Natural killer cell (primary cell): ENCODE results near the gene PARVA. TPM values are rescaled to one million over a fixed set of nuclear protein-coding genes. Genes with fewer than 3 reads are reported as not detected.

Experiments used
- ATAC-seq, 3 donors: fragments of 150-1000 bp in 2 of 3; fragments of 200-7000 bp in 1 of 3; cut with Tn5 transposase; 1 replicate in 1 of 3; 2 replicates in 2 of 3; pipeline ENCODE4 v1.10.0; 2021; ENCODE audit warnings: mild to moderate bottlenecking in 2 of 3, moderate library complexity in 2 of 3
- DNase-seq, 2 donors: peaks; one replicate each; pipeline versions ENCODE4 v3.0.0 to v3.0.0-alpha.2; 2013 to 2021; ENCODE audit warnings: mixed read lengths in 1 of 2
- H3K27ac ChIP-seq: one replicate; pipeline ENCODE4 v1.5.1; 2013; ENCODE audit warnings: mild to moderate bottlenecking, low read length
- H3K27me3 ChIP-seq: one replicate; pipeline ENCODE4 v1.6.1; 2013; ENCODE audit warnings: low read length; ENCODE audit not compliant: control insufficient read depth, insufficient read depth
- H3K36me3 ChIP-seq: one replicate; pipeline ENCODE4 v1.6.1; 2013; ENCODE audit warnings: low read length; ENCODE audit not compliant: control insufficient read depth, insufficient read depth
- H3K4me1 ChIP-seq: one replicate; pipeline ENCODE4 v1.6.1; 2013; ENCODE audit warnings: low read length; ENCODE audit not compliant: control insufficient read depth, insufficient read depth
- H3K4me3 ChIP-seq: one replicate; pipeline ENCODE4 v1.5.1; 2013; ENCODE audit warnings: low read length
- H3K9me3 ChIP-seq: one replicate; pipeline ENCODE4 v1.6.1; 2013; ENCODE audit warnings: low read length; ENCODE audit not compliant: control insufficient read depth, insufficient read depth
- H3K27ac Mint-ChIP-seq, 2 donors: one replicate each; pipeline ENCODE4 v1.8.0; 2022; ENCODE audit warnings: mild to moderate bottlenecking in 2 of 2, mixed read lengths in 2 of 2, moderate library complexity in 1 of 2
- H3K27me3 Mint-ChIP-seq, 2 donors: one replicate each; pipeline ENCODE4 v1.8.0; 2022; ENCODE audit warnings: low read depth in 2 of 2, mixed read lengths in 2 of 2
- H3K36me3 Mint-ChIP-seq: one replicate; pipeline ENCODE4 v1.8.0; 2022; ENCODE audit warnings: mixed read lengths
- H3K4me1 Mint-ChIP-seq, 2 donors: one replicate each; pipeline ENCODE4 v1.8.0; 2022; ENCODE audit warnings: mixed read lengths in 2 of 2
- H3K4me3 Mint-ChIP-seq: one replicate; pipeline ENCODE4 v1.8.0; 2022; ENCODE audit warnings: mild to moderate bottlenecking, moderate library complexity, mixed read lengths
- H3K9me3 Mint-ChIP-seq, 2 donors: one replicate each; pipeline ENCODE4 v1.8.0; 2022; ENCODE audit warnings: mixed read lengths in 2 of 2
- WGBS: methylation state at CpG from one replicate; pipeline ENCODE4 v1.1.7; 2013; ENCODE audit warnings: missing lambda C conversion rate; ENCODE audit not compliant: insufficient coverage; 5-methylcytosine and 5-hydroxymethylcytosine counted together
- intact Hi-C: fragments of 100-400 bp; cut with micrococcal nuclease; formaldehyde crosslinking; loops from one replicate; pipeline ENCODE4 v1.14.2; 2022
- total RNA-seq, 4 donors: library from RNA; stranded (reverse); fragments of 120-200 nt in 1 of 4; gene quantifications; one replicate each; pipeline versions ENCODE4 v1.2.3 to v1.2.4, GENCODE V29; 2013 to 2022
- TF ChIP-seq, protein P1 (sequence below): fragments of 200-600 bp; IDR thresholded peaks from one replicate; pipeline ENCODE4 v1.8.0; 2022; ENCODE audit warnings: antibody characterized with exemption

PARVA gene
- total RNA-seq, 3 donors from 2014 or later (not counting 1 experiment from before 2014, with no cell fraction given), result 0.07 to 1.0 TPM; not detected in 1

DNA sequence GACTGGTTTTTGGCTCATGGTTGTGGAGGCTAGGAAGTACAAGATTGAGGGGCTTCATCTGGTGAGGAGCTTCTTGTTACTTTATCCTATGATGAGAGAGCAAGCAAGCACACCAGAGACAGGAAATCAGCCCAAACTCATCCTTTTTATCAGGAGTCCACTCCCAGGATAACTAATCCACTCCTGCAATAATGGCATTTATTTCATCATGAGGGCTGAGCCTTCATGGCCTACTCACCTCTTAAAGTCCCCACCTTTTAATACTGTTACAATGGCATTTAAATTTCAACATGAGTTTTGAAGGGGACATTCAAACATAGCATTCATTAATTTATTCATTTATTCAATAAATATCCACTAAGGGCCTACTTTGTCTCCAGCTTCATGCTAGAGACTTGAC, 60.9 kb downstream of the PARVA start:
- no peaks in the 10 kb centered on the region for H3K4me1 Mint-ChIP-seq
- H3K36me3 ChIP-seq, result no peaks in the 10 kb centered on the region
- H3K27ac ChIP-seq, result no peak overlapping the region
- H3K27me3 ChIP-seq, result no peaks in the 10 kb centered on the region
- no peak overlapping the region for H3K4me3 ChIP-seq
- no peaks in the 10 kb centered on the region for H3K36me3 Mint-ChIP-seq
- no peaks in the 10 kb centered on the region for H3K4me1 ChIP-seq
- ATAC-seq (no peak), DNase-seq (no peak)
- H3K27me3 Mint-ChIP-seq, result peaks cover 15 to 22% of the 10 kb centered on the region in 2 donors
- no peaks in the 10 kb centered on the region for H3K9me3 ChIP-seq
- H3K27ac Mint-ChIP-seq, result no peak overlapping the region
- no peaks in the 10 kb centered on the region for H3K9me3 Mint-ChIP-seq
- intact Hi-C loops, result no loop called here
- no peak overlapping the region for H3K4me3 Mint-ChIP-seq
- TF ChIP-seq, protein P1, sequence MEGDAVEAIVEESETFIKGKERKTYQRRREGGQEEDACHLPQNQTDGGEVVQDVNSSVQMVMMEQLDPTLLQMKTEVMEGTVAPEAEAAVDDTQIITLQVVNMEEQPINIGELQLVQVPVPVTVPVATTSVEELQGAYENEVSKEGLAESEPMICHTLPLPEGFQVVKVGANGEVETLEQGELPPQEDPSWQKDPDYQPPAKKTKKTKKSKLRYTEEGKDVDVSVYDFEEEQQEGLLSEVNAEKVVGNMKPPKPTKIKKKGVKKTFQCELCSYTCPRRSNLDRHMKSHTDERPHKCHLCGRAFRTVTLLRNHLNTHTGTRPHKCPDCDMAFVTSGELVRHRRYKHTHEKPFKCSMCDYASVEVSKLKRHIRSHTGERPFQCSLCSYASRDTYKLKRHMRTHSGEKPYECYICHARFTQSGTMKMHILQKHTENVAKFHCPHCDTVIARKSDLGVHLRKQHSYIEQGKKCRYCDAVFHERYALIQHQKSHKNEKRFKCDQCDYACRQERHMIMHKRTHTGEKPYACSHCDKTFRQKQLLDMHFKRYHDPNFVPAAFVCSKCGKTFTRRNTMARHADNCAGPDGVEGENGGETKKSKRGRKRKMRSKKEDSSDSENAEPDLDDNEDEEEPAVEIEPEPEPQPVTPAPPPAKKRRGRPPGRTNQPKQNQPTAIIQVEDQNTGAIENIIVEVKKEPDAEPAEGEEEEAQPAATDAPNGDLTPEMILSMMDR, result no peak

DNA sequence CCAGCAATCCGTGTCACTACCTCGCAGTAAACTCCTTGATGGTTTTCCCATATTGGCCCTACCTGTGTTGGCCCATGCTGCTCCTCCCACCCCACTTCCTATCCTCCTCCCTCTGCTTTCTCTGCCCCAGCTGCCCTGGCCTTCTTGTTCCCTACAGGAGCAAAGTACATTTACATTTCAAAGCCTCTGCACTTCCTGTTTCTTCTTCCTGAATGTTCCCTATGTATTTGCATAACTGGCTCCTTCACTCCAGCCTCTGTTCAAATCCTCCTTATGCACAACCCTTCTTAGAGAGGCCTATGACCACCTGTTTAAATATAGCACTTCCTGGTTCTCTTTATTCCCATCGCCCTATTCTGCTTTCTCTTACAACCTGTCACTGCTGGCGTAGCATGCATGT, 62.2 kb downstream of the PARVA start:
- H3K9me3 ChIP-seq, result no peaks in the 10 kb centered on the region
- no peak overlapping the region for H3K27ac ChIP-seq
- H3K4me1 ChIP-seq, result no peaks in the 10 kb centered on the region
- no peaks in the 10 kb centered on the region for H3K36me3 ChIP-seq
- ATAC-seq, result no peak
- H3K27me3 Mint-ChIP-seq, result peaks cover 15 to 20% of the 10 kb centered on the region in 2 donors
- H3K4me1 Mint-ChIP-seq, result no peaks in the 10 kb centered on the region
- no peaks in the 10 kb centered on the region for H3K36me3 Mint-ChIP-seq
- TF ChIP-seq, protein P1, result no peak
- 84% methylated on average over 4 of the region's 4 CpGs for WGBS
- no peak overlapping the region for H3K27ac Mint-ChIP-seq
- intact Hi-C loops, result no loop called here
- H3K4me3 Mint-ChIP-seq, result no peak overlapping the region
- no peak overlapping the region for H3K4me3 ChIP-seq
- no peaks in the 10 kb centered on the region for H3K27me3 ChIP-seq
- no peaks in the 10 kb centered on the region for H3K9me3 Mint-ChIP-seq
- no peak for DNase-seq

DNA sequence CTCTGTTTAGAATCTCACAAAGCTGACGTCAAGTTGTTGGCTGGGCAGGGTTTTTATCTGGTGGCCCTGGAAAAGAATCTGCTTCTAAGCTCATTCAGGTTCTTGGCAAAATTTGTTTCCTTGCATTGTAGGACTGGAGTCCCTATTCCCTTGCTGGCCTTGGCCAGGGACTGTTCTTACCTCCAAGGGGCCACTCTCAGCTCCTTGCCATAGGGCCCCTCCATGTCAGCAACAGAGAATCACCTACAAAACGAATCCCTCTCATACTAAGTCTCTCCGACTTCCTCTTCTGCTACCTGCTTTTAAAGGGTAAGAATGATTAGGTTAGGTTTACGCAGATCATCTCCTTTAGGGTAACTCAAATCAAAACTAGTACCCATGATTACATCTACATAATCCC, 63.2 kb downstream of the PARVA start:
- intact Hi-C loops, result no loop called here
- Mint-ChIP-seq H3K27me3 (peaks cover 10 to 17% of the 10 kb centered on the region in 2 donors), H3K27ac (no peak overlapping the region), H3K4me1 (no peaks in the 10 kb centered on the region), H3K36me3 (no peaks in the 10 kb centered on the region), H3K4me3 (no peak overlapping the region), H3K9me3 (no peaks in the 10 kb centered on the region)
- no peaks in the 10 kb centered on the region for H3K9me3 ChIP-seq
- WGBS, result 100% methylated on average over 2 of the region's 4 CpGs
- H3K27ac ChIP-seq, result no peak overlapping the region
- H3K4me1 ChIP-seq, result no peaks in the 10 kb centered on the region
- H3K27me3 ChIP-seq, result no peaks in the 10 kb centered on the region
- TF ChIP-seq, protein P1, result no peak
- H3K4me3 ChIP-seq, result no peak overlapping the region
- ATAC-seq, result no peak
- no peaks in the 10 kb centered on the region for H3K36me3 ChIP-seq
- no peak for DNase-seq

DNA sequence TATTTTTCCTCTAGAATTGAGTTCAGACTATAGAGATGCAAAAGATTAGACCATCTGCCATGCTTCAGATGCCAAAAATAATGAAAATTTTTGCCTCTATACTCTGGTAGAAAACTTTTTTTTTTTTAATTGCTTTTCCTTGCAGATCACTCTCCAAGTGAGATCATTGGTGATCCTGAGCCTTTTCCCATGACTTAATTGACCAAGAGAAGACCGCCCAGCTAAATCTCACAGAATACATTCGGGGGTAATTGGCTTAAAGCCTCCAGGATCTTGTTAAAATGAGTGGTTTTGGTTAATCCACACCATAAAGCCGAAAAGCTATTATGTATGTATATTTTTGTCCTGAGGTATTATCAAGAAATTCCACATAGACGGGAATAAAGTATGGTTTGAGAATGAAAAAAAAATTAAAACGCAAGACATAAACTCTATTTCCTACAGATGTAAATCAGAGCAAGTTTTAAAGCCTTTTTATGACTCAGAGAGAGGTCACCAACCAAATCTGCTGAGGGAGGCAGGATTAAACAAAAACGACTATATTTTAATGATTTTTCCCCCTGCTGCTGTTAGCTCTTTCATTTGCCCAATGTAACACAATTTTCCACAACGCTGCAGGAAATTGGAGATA, 64.0 kb downstream of the PARVA start:
- H3K27ac Mint-ChIP-seq, result no peak overlapping the region
- no peaks in the 10 kb centered on the region for H3K4me1 Mint-ChIP-seq
- DNase-seq, result no peak
- TF ChIP-seq, protein P1, result no peak
- H3K36me3 Mint-ChIP-seq, result no peaks in the 10 kb centered on the region
- Histone ChIP-seq H3K27me3 (no peaks in the 10 kb centered on the region), H3K27ac (no peak overlapping the region), H3K4me1 (no peaks in the 10 kb centered on the region), H3K4me3 (no peak overlapping the region), H3K9me3 (no peaks in the 10 kb centered on the region), H3K36me3 (no peaks in the 10 kb centered on the region)
- peaks cover 8 to 17% of the 10 kb centered on the region in 2 donors for H3K27me3 Mint-ChIP-seq
- no peak overlapping the region for H3K4me3 Mint-ChIP-seq
- ATAC-seq, result no peak
- H3K9me3 Mint-ChIP-seq, result no peaks in the 10 kb centered on the region
- 87% methylated on average over 6 of the region's 7 CpGs for WGBS
- intact Hi-C loops, result no loop called here
